ENCODE measurements around the gene DCLRE1B.

DNA sequence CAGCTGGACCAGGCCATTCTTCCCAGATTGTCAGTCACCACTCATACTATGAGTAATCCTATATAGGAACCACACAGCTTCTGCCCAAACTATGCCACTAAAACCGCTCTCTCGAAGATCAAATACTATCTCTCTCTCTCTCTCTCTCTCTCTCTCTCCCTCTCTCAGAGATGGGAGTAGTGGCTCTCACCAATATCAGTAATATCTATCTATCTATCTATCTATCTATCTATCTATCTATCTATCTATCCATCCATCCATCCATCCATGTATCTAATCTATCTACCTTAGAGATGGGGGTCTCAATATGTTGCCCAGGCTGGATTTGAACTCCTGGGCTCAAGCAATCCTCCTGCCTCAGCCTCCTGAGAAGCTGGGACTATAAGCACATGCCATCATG lies 19.3 kb downstream of the DCLRE1B start:
- TF ChIP-seq ZNF274 (IDR thresholded peaks at IDR 0.05; ENCODE audit: low read depth, low read length) (no peak), YY1 (IDR thresholded peaks at IDR 0.05; ENCODE audit: insufficient read depth, insufficient read length) (no peak)

All from NT2/D1 (cell line).